Cardiac fibroblast (primary cell): ENCODE data around the gene SPO11.

Experiments
- DNase-seq, 2 donors: peaks; one replicate each; pipeline versions ENCODE4 v3.0.0 to v3.0.0-alpha.2; 2010; ENCODE audit warnings: low read depth in 2 of 2
- H3K4me3 ChIP-seq, 2 donors: replicated peaks in 1 of 2; 1 replicate in 1 of 2; 2 replicates in 1 of 2; pipeline ENCODE4 v1.5.1; 2011; ENCODE audit warnings: low read depth in 2 of 2, low read length in 2 of 2, mild to moderate bottlenecking in 2 of 2, moderate library complexity in 1 of 2
- CTCF ChIP-seq: IDR thresholded peaks from one replicate; pipeline ENCODE4 v1.5.1; 2011; ENCODE audit warnings: low read depth, mild to moderate bottlenecking, low read length, inconsistent platforms

The SPO11 gene

GRCh38 chr20:57287901-57288300 is 41.7 kb upstream of the SPO11 start:
- no peak for TF ChIP-seq CTCF
- DNase-seq = no peak
- no peak overlapping the region for H3K4me3 ChIP-seq

GRCh38 chr20:57288651-57289277 is 40.8 kb upstream of the SPO11 start:
- no peak overlapping the region for H3K4me3 ChIP-seq
- no peak for TF ChIP-seq CTCF
- DNase-seq = no peak

- no peak for TF ChIP-seq CTCF
- H3K4me3 ChIP-seq = no peak overlapping the region
- no peak for DNase-seq
These were observed 40.0 kb upstream of the SPO11 start for GRCh38 chr20:57289391-57290177.

- H3K4me3 ChIP-seq = no peak overlapping the region
- no peak for TF ChIP-seq CTCF
- DNase-seq = no peak
These were observed 39.5 kb upstream of the SPO11 start for GRCh38 chr20:57290178-57290484.

GRCh38 chr20:57291003-57291402 is 38.6 kb upstream of the SPO11 start:
- TF ChIP-seq CTCF = no peak
- DNase-seq = no peak
- H3K4me3 ChIP-seq = no peak overlapping the region

GRCh38 chr20:57291694-57292093 is 37.9 kb upstream of the SPO11 start:
- no peak for DNase-seq
- no peak for TF ChIP-seq CTCF
- H3K4me3 ChIP-seq = no peak overlapping the region
